CD4-positive, CD25-positive, alpha-beta regulatory T cell (primary cell): ENCODE measurements around the gene UHRF1. TPM values are rescaled to one million over a fixed set of nuclear protein-coding genes. Genes with fewer than 3 reads are reported as not detected.
A peak's percentile ranks its signal among the peaks of the same experiment; 100 is the strongest.
"Not testable (repeated sequence)": the region's sequence is repeated elsewhere in the genome, so short reads cannot be mapped to it uniquely, and the experiment has no call there.

Experiments
- ATAC-seq, 2 donors: fragments of 150-1000 bp; cut with Tn5 transposase; one replicate each; pipeline ENCODE4 v1.10.0; 2021; ENCODE audit warnings: low read depth in 2 of 2, moderate number of reproducible peaks in 2 of 2, moderate library complexity in 1 of 2
- DNase-seq, 3 donors: peaks; one replicate each; pipeline versions ENCODE4 v3.0.0 to v3.0.0-alpha.2; 2012 to 2022; ENCODE audit warnings: mixed read lengths in 1 of 3
- H3K27ac ChIP-seq: one replicate; pipeline ENCODE4 v1.7.0; 2013; ENCODE audit warnings: mild to moderate bottlenecking, low read length; ENCODE audit not compliant: insufficient read depth, poor library complexity, severe bottlenecking
- H3K27me3 ChIP-seq: one replicate; pipeline ENCODE4 v1.7.0; 2013; ENCODE audit warnings: low read length; ENCODE audit not compliant: control insufficient read depth, insufficient read depth
- H3K36me3 ChIP-seq: one replicate; pipeline ENCODE4 v1.7.0; 2013; ENCODE audit warnings: mild to moderate bottlenecking, low read length, moderate library complexity; ENCODE audit not compliant: control insufficient read depth, insufficient read depth
- H3K4me1 ChIP-seq: 2 replicates; pipeline ENCODE4 v1.7.0; 2013; ENCODE audit warnings: mild to moderate bottlenecking, low read length; ENCODE audit not compliant: insufficient read depth, control insufficient read depth, poor library complexity, severe bottlenecking
- H3K4me3 ChIP-seq: one replicate; pipeline ENCODE4 v1.7.0; 2013; ENCODE audit warnings: low read depth, mild to moderate bottlenecking, low read length, moderate library complexity
- H3K9me3 ChIP-seq, 2 experiments: 1 replicate in 1 of 2; 2 replicates in 1 of 2; pipeline ENCODE4 v1.7.0; 2013; ENCODE audit warnings: low read length in 2 of 2, mild to moderate bottlenecking in 1 of 2, moderate library complexity in 1 of 2; ENCODE audit not compliant: control insufficient read depth in 2 of 2
- H3K27ac Mint-ChIP-seq, 3 donors: one replicate each; pipeline ENCODE4 v1.8.0; 2020 to 2022; ENCODE audit warnings: mild to moderate bottlenecking in 3 of 3, mixed read lengths in 3 of 3, moderate library complexity in 2 of 3
- H3K27me3 Mint-ChIP-seq: one replicate; pipeline ENCODE4 v1.8.0; 2022; ENCODE audit warnings: mild to moderate bottlenecking, mixed read lengths
- H3K36me3 Mint-ChIP-seq: one replicate; pipeline ENCODE4 v1.8.0; 2020; ENCODE audit warnings: mixed read lengths
- H3K4me1 Mint-ChIP-seq, 4 donors: one replicate each; pipeline ENCODE4 v1.8.0; 2020 to 2022; ENCODE audit warnings: mixed read lengths in 4 of 4, mild to moderate bottlenecking in 1 of 4
- H3K4me3 Mint-ChIP-seq, 4 donors: one replicate each; pipeline ENCODE4 v1.8.0; 2020 to 2022; ENCODE audit warnings: mild to moderate bottlenecking in 4 of 4, mixed read lengths in 4 of 4, moderate library complexity in 3 of 4
- H3K9me3 Mint-ChIP-seq, 7 donors: one replicate each; pipeline ENCODE4 v1.8.0; 2020 to 2022; ENCODE audit warnings: mixed read lengths in 7 of 7, mild to moderate bottlenecking in 3 of 7, moderate library complexity in 2 of 7
- polyA plus RNA-seq, 4 donors: library from polyadenylated mRNA; unstranded; fragments of 300-500 nt; fragmentation: Illumina TruSeq; gene quantifications; one replicate each; pipeline ENCODE4 v1.2.3, GENCODE V29; 2021
- total RNA-seq: library from RNA; stranded (reverse); gene quantifications from one replicate; pipeline ENCODE4 v1.2.3, GENCODE V29; 2022

The UHRF1 gene
- total and polyA plus RNA-seq, 5 donors from 2014 or later: 0.57 to 2.7 (median 1.1) TPM

GRCh38 chr19:4939466-4939865, 30.2 kb downstream of the UHRF1 start:
- DNase-seq (no peak), ATAC-seq (no peak)
- H3K4me1 ChIP-seq: no peaks in the 10 kb centered on the region
- no peaks in the 10 kb centered on the region for H3K27me3 ChIP-seq
- no peak overlapping the region for H3K4me3 ChIP-seq
- H3K27ac ChIP-seq: no peak overlapping the region
- Mint-ChIP-seq H3K36me3 (no peaks in the 10 kb centered on the region), H3K27me3 (no peaks in the 10 kb centered on the region), H3K9me3 (peaks cover 0 to 1% (median 0%) of the 10 kb centered on the region in 7 donors), H3K4me3 (no peak overlapping the region), H3K4me1 (peaks cover 0 to 6% (median 0%) of the 10 kb centered on the region in 4 donors), H3K27ac (peak overlapping the region in 1 of 3 donors; percentile 61)
- H3K9me3 ChIP-seq: no peaks in the 10 kb centered on the region
- H3K36me3 ChIP-seq: no peaks in the 10 kb centered on the region

- not testable (repeated sequence) for H3K4me3 ChIP-seq, H3K9me3 ChIP-seq, H3K36me3 ChIP-seq, DNase-seq, H3K27ac Mint-ChIP-seq, H3K27me3 ChIP-seq, H3K9me3 Mint-ChIP-seq, ATAC-seq, H3K27ac ChIP-seq, H3K4me3 Mint-ChIP-seq, H3K27me3 Mint-ChIP-seq, H3K36me3 Mint-ChIP-seq, H3K4me1 ChIP-seq, H3K4me1 Mint-ChIP-seq
Observed at GRCh38 chr19:4941638-4942169, 32.4 kb downstream of the UHRF1 start.

GRCh38 chr19:4950650-4951049, 41.3 kb downstream of the UHRF1 start:
- H3K4me3 Mint-ChIP-seq, H3K27ac Mint-ChIP-seq, H3K4me1 ChIP-seq, H3K27me3 ChIP-seq, H3K9me3 Mint-ChIP-seq, ATAC-seq, H3K27me3 Mint-ChIP-seq, H3K27ac ChIP-seq, H3K36me3 ChIP-seq, H3K9me3 ChIP-seq, H3K36me3 Mint-ChIP-seq, H3K4me1 Mint-ChIP-seq, H3K4me3 ChIP-seq, DNase-seq: not testable (repeated sequence)

GRCh38 chr19:4951656-4952055, 42.4 kb downstream of the UHRF1 start:
- Histone ChIP-seq H3K36me3 (no peaks in the 10 kb centered on the region), H3K4me1 (no peaks in the 10 kb centered on the region), H3K4me3 (no peak overlapping the region), H3K27me3 (no peaks in the 10 kb centered on the region), H3K9me3 (no peaks in the 10 kb centered on the region), H3K27ac (no peak overlapping the region)
- ATAC-seq (no peak), DNase-seq (no peak)
- Mint-ChIP-seq H3K4me1 (peaks cover 0 to 3% (median 0%) of the 10 kb centered on the region in 4 donors), H3K4me3 (no peak overlapping the region), H3K27me3 (no peaks in the 10 kb centered on the region), H3K36me3 (peaks cover 3% of the 10 kb centered on the region), H3K9me3 (no peaks in the 10 kb centered on the region), H3K27ac (peak overlapping the region in 1 of 3 donors; percentile 37)

GRCh38 chr19:4952945-4953344, 43.6 kb downstream of the UHRF1 start:
- Histone ChIP-seq H3K4me3 (no peak overlapping the region), H3K27me3 (no peaks in the 10 kb centered on the region), H3K9me3 (no peaks in the 10 kb centered on the region), H3K4me1 (no peaks in the 10 kb centered on the region), H3K36me3 (no peaks in the 10 kb centered on the region), H3K27ac (no peak overlapping the region)
- Mint-ChIP-seq H3K9me3 (no peaks in the 10 kb centered on the region), H3K4me1 (peaks cover 0 to 3% (median 0%) of the 10 kb centered on the region in 4 donors), H3K4me3 (no peak overlapping the region), H3K36me3 (peaks cover 3% of the 10 kb centered on the region), H3K27me3 (no peaks in the 10 kb centered on the region), H3K27ac (no peak overlapping the region)
- ATAC-seq (no peak), DNase-seq (no peak)

GRCh38 chr19:4954320-4955149, 45.2 kb downstream of the UHRF1 start:
- H3K27me3 Mint-ChIP-seq, H3K9me3 ChIP-seq, H3K4me1 ChIP-seq, H3K9me3 Mint-ChIP-seq, DNase-seq, H3K4me1 Mint-ChIP-seq, H3K4me3 Mint-ChIP-seq, H3K4me3 ChIP-seq, H3K27ac ChIP-seq, H3K27me3 ChIP-seq, H3K36me3 ChIP-seq, ATAC-seq, H3K36me3 Mint-ChIP-seq, H3K27ac Mint-ChIP-seq: not testable (repeated sequence)

GRCh38 chr19:4955274-4955673, 46.0 kb downstream of the UHRF1 start:
- DNase-seq: no peak

GRCh38 chr19:4957981-4958380, 48.7 kb downstream of the UHRF1 start:
- Mint-ChIP-seq H3K4me1 (no peaks in the 10 kb centered on the region), H3K27ac (no peak overlapping the region), H3K36me3 (no peaks in the 10 kb centered on the region), H3K4me3 (no peak overlapping the region), H3K9me3 (no peaks in the 10 kb centered on the region), H3K27me3 (no peaks in the 10 kb centered on the region)
- Histone ChIP-seq H3K36me3 (no peaks in the 10 kb centered on the region), H3K4me1 (no peaks in the 10 kb centered on the region), H3K4me3 (no peak overlapping the region), H3K27me3 (no peaks in the 10 kb centered on the region), H3K9me3 (no peaks in the 10 kb centered on the region), H3K27ac (no peak overlapping the region)
- no peak for DNase-seq
- no peak for ATAC-seq

More at GRCh38 chr19:4955274-4955673, 46.0 kb downstream of the UHRF1 start:
- H3K27me3 ChIP-seq: no peaks in the 10 kb centered on the region
- peaks cover 3% of the 10 kb centered on the region for H3K36me3 Mint-ChIP-seq
- no peaks in the 10 kb centered on the region for H3K4me1 ChIP-seq
- H3K4me3 Mint-ChIP-seq: no peak overlapping the region
- peaks cover 0 to 3% (median 0%) of the 10 kb centered on the region in 4 donors for H3K4me1 Mint-ChIP-seq
- no peaks in the 10 kb centered on the region for H3K9me3 Mint-ChIP-seq
- H3K4me3 ChIP-seq: no peak overlapping the region
- H3K9me3 ChIP-seq: no peaks in the 10 kb centered on the region
- no peaks in the 10 kb centered on the region for H3K27me3 Mint-ChIP-seq
- H3K27ac ChIP-seq: no peak overlapping the region
- no peaks in the 10 kb centered on the region for H3K36me3 ChIP-seq
- H3K27ac Mint-ChIP-seq: no peak overlapping the region
- no peak for ATAC-seq
